Measurements from ENCODE around the gene CYSTM1.

- TF ChIP-seq CTCF (IDR thresholded peaks at IDR 0.05; ENCODE audit: low read depth, low read length), result no peak
- TF ChIP-seq POLR2A (IDR thresholded peaks at IDR 0.05; ENCODE audit: extremely low read depth, insufficient read length), result no peak
- no peak for TF ChIP-seq MYC (IDR thresholded peaks at IDR 0.05; ENCODE audit: low read depth, low read length)
Measured at GRCh38 chr5:140238756-140239155, 63.8 kb downstream of the CYSTM1 start.

Data from NB4 (cell line).